Left ventricle myocardium superior (tissue), 1 donor: ENCODE results near the gene NEURL3. TPM values are rescaled to one million over a fixed set of nuclear protein-coding genes. Genes with fewer than 3 reads are reported as not detected.

Experiments
- ATAC-seq: fragments of 200-7000 bp; cut with Tn5 transposase; one replicate; pipeline ENCODE4 v1.9.1; 2020; ENCODE audit warnings: mild to moderate bottlenecking, moderate library complexity
- DNase-seq: peaks from one replicate; pipeline ENCODE4 v3.0.0-alpha.2; 2020
- intact Hi-C: fragments of 100-400 bp; cut with micrococcal nuclease; formaldehyde crosslinking; loops from one replicate; pipeline ENCODE4 v1.11.0; 2022
- total RNA-seq: library from RNA; stranded (reverse); fragmentation: NEBNext Ultra II Directional; extraction: Animal tissue kit (Norgen Biotek cat#: 25700); gene quantifications from one replicate; pipeline ENCODE4 v1.2.1, GENCODE V29; 2021
- donor health status: DM: no; HTN: yes; CAD: no; lungs with severe emphysema.

NEURL3 gene
- total RNA-seq, 1 donor from 2014 or later = not detected

DNA sequence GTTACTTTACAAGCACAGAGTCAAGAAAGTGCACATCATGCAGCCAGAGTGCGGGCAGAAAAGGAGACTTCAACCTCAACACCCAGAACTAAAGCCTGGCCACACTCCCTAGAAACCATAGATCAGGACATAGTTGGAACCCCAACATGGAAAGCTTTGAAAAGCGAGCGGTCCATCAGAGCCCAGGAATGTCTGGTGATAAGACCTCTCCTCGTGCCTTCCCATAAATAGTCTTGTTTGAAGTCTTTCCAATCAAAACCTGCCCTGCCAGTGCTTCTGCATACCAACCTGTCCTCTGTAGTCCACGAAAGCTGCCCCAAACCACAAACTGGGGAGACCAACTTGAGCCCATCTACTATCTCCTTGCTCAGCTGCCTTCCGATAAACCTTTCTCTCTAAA, 55.5 kb downstream of the NEURL3 start:
- ATAC-seq = peak; percentile 78
- intact Hi-C loops = no loop called here
- DNase-seq = no peak

- no peak for DNase-seq
- intact Hi-C loops = no loop called here
- ATAC-seq = no peak
Observed at GRCh38 chr2:96449174-96449573, 56.0 kb downstream of the NEURL3 start.

DNA sequence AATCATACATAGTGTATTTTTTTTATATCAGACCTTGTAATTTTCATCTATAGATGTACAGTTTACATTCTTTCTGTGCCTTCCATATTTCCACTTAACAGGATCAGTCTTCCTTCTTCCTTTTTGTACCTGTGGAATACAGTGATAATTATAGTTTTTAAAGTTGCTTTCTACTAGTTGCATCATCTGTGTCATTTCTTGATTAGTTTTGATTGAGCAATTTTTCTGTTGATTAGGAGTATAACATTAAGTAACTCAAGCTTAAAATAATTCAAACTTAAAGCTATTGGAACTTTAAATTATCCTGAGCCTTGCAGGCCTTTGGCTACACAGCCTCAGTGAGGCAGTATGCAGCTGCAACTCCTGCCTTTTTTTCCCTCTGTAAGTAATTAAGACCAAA, 57.4 kb downstream of the NEURL3 start:
- intact Hi-C loops = no loop called here
- ATAC-seq (no peak), DNase-seq (no peak)

Other genes starting within 250 kb of the NEURL3 start
- gene TMEM127, start 239.4 kb downstream of the NEURL3 start, total RNA-seq = 71.2 TPM
- 63.1 TPM for gene CIAO1, start 239.1 kb downstream of the NEURL3 start, total RNA-seq
- 55.3 TPM for gene SNRNP200, start 199.8 kb downstream of the NEURL3 start, total RNA-seq
- gene ITPRIPL1, start 180.0 kb downstream of the NEURL3 start, total RNA-seq = 1.3 TPM
- gene NCAPH, start 169.6 kb downstream of the NEURL3 start, total RNA-seq = 1.4 TPM
- gene ARID5A, start 31.4 kb upstream of the NEURL3 start, total RNA-seq = 6.9 TPM
- 30.9 TPM for gene KANSL3, start 133.0 kb upstream of the NEURL3 start, total RNA-seq
- gene FER1L5, start 137.4 kb upstream of the NEURL3 start, total RNA-seq = not detected
- 25.5 TPM for gene LMAN2L, start 234.7 kb upstream of the NEURL3 start, total RNA-seq